GM12872 (cell line): ENCODE measurements around the gene SCAMP4.
A peak's percentile ranks its signal among the peaks of the same experiment; 100 is the strongest.

ENCODE experiments used
- CTCF ChIP-seq: IDR thresholded peaks from 3 replicates; pipeline ENCODE4 v1.5.1; 2011; ENCODE audit warnings: low read depth, mild to moderate bottlenecking, low read length, moderate library complexity; ENCODE audit not compliant: insufficient read depth

SCAMP4 gene

GRCh38 chr19:1871630-1872029 is 33.6 kb upstream of the SCAMP4 start:
- no peak for TF ChIP-seq CTCF

- no peak for TF ChIP-seq CTCF
Measured at GRCh38 chr19:1872807-1873523, 32.2 kb upstream of the SCAMP4 start.

- TF ChIP-seq CTCF, result no peak
Measured at GRCh38 chr19:1873524-1874473, 31.4 kb upstream of the SCAMP4 start.

- TF ChIP-seq CTCF, result no peak
Measured at GRCh38 chr19:1874554-1875185, 30.5 kb upstream of the SCAMP4 start.

GRCh38 chr19:1875646-1876495 is 29.3 kb upstream of the SCAMP4 start:
- TF ChIP-seq CTCF, result no peak

- 0 out of 3 replicates have a peak, but pooled peaks have one; percentile 12 for TF ChIP-seq CTCF
Measured at GRCh38 chr19:1876496-1877279, 28.5 kb upstream of the SCAMP4 start.
